Activated CD8-positive, alpha-beta memory T cell treated with anti-CD3 and anti-CD28 coated beads for 36 hours (primary cell): ENCODE measurements around the gene SHOC1. TPM values are rescaled to one million over a fixed set of nuclear protein-coding genes. Genes with fewer than 3 reads are reported as not detected.
"Not testable (repeated sequence)": the region's sequence is repeated elsewhere in the genome, so short reads cannot be mapped to it uniquely, and the experiment has no call there.

Experiments
- CTCF ChIA-PET: fragments of 350-600 bp; sonication (Branson Sonifier 250); formaldehyde crosslinking; loops from one replicate; lab custom pipeline; 2021; ENCODE audit warnings: antibody characterized with exemption; lab: Charles Lee
- POLR2A ChIA-PET: fragments of 350-600 bp; sonication (Branson Sonifier 250); formaldehyde crosslinking; loops from one replicate; lab custom pipeline; 2021; ENCODE audit warnings: antibody characterized with exemption; lab: Charles Lee
- total RNA-seq, 2 experiments: library from RNA; stranded (reverse); gene quantifications; one replicate each; pipeline ENCODE4 v1.2.3, GENCODE V29; 2021

SHOC1 gene
- not detected for total RNA-seq

DNA sequence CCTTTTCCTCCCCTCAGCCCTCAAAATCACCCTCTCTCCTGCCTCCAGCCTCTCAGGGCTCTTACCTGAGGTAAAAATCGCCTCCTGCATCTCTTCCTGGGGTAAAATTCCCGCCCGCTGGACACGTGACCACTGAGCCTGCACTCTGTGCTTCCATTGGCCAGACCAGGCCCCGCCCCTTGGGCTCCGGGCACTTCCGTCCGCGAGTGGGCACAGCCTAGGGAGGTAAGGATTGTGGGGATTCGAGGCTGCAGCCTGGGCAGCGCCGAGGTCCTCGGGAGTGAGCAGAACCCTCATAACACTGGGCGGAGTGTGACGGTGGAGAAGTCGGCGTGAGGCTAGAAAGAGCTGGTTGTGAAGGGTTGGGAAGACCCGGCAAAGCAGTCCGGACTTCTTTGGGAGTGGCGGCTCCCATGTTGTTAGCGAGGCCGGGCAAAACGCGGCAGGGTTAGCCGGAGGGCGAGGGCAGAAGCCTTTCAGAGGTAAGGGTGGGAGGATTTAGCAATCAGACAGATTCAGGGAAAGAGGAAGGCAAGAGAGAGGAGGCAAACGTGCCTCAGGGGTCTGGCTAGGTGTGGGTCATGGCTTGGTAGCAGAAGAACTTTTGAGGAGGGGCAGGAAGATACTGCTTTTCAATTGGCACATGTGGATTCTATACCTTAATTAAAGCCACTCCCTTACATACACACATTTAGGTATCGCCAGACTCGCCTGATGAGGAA is at the start of gene SHOC1:
Gene SHOC1 (minus strand): TSS at position 103 of the 722 bp plus-strand sequence. CDS start 3,519 bp downstream, outside the sequence.
- ChIA-PET CTCF (no interaction called here), POLR2A (no interaction called here)

DNA sequence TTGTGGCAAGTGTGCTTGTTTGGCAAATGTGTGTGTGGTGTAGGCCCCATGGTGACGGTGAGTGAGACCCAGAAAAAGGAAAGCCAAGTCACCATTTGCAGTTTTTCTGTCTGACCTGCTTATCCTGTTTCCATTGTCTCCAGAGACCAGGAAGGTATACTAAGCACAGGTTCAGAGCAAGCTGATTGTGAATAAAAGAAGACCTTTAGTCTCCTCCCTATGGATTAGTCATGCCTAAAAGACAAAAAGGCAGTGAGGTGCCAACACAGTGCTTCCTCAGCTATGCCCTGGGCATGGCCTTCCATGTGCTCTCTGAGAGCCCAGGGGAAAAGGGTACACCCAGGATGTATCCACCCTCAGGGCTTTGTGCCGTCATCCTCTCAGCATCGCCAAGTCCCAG is 49.2 kb upstream of the SHOC1 start:
- ChIA-PET CTCF (no interaction called here), POLR2A (no interaction called here)

DNA sequence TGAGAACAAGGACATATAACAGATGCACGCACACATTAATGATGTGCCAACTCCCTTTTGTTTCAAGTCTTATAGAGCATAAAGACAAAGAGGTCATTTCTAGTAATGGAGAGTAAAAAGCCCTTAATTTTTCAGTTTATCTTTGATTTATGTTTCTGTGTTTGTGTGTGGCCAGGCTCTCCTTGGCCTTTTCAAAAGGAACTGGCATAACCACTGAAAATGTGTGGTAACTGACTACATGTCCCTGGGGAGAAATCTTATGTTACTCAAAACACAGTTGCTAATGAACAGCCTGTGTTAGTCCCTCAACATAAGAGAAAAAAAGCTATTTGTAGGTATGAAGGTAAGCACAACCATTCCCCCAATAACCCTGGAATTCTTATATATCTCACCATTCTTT is 47.6 kb upstream of the SHOC1 start:
- ChIA-PET POLR2A (no interaction called here), CTCF (no interaction called here)

DNA sequence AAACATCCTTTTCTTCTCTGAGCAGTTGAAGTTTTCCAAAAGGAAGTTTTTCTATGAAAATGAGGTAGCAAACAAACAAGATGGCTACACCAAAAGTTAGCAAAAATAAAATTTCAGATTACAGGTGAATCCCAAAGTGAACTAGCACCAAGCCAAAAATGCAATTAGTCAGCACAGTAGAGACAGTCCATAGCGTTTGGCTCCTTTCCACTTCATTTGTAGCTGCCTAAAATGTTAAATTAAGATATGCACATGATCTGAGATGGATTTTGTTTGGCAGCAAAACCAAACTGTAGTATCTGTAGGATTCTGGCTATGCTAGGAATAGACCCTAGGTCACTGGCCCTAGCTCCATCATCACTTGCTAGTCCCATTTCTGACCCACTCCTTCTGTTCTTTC is 45.7 kb upstream of the SHOC1 start:
- CTCF ChIA-PET: interaction anchor here (1.4 kb wide), 1 partner anchor 234 kb away, joined by 3 read pairs; no protein-coding TSS in a partner anchor
- POLR2A ChIA-PET: no interaction called here

DNA sequence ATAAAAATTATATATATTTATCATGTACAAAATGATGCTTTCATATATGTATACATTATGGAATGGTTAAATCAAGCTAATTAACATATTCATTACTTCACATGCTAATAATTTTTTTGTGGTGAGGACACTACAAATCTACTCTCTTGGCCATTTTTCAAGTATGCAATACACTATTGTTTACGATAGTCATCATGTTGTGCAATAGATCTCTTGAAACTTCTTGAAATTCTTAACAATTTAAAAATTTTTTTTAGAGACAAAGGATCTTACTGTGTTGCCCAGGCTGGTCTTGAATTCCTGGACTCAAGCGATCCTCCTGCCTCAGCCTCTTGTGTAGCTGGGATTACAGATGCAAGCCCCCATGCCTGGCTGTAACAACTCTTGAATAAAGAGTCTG is 45.2 kb upstream of the SHOC1 start:
- ChIA-PET POLR2A (no interaction called here), CTCF (interaction anchor here (1.4 kb wide), 1 partner anchor 235 kb away, joined by 3 read pairs; no protein-coding TSS in a partner anchor)

DNA sequence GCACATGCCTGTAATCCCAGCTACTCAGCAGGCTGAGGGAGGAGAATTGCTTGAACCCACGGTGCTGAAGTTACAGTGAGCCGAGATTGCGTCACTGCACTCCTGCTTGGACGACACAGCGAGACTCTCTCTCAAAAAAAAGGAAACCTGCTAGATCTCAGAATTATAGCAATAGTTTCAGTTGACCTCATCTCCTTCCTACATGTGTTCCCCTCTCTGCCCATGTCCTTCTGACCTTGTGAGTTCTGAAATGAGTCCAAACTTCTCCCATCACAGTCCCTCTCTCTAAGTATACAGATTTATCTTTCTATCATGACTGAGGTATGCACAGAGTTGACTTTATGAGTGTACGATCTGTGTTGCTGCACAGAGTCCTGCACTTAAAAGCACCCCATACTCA is 44.6 kb upstream of the SHOC1 start:
- ChIA-PET CTCF (no interaction called here), POLR2A (interaction anchor here (0.6 kb wide), 1 partner anchor 196 kb away, joined by 4 read pairs; no protein-coding TSS in a partner anchor)

DNA sequence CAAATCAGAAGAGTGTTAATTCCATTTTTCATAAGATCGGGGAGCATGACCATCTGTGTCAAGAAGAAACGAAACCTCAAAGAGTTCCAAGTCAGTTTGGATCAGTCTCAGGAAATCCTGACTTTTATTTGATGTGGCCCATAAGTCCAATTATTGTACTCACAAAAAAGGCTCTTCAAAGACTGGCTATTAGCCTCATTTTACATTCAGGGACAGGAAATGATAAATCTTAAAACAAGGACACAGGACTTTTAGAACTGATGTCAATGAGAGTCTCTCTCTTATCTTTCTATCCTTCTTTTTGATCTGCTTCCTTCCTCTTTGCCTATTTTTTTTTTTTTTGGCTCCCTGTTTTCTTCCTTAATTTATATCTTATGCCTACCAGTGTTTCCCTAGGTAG is 43.7 kb upstream of the SHOC1 start:
- CTCF ChIA-PET: no interaction called here
- POLR2A ChIA-PET: no interaction called here

DNA sequence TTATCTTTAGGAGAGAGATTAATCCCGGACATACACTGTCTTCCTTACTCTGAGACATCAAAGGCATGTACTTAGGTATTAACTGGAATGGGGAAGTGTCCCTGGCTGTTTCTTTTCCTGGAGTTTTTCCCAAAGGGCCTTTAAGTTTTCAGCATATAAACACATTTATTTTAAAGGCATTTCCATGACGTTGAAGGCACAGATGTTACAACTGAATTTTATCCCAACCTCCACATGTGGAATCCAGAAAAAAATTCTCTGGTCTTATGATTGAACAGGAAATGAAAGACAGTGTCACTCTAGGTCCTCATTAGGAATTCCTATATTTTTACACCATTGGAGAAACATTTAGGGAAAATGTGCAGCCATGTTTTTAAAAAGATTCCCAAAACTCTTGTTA is 41.6 kb upstream of the SHOC1 start:
- ChIA-PET POLR2A (no interaction called here), CTCF (no interaction called here)

DNA sequence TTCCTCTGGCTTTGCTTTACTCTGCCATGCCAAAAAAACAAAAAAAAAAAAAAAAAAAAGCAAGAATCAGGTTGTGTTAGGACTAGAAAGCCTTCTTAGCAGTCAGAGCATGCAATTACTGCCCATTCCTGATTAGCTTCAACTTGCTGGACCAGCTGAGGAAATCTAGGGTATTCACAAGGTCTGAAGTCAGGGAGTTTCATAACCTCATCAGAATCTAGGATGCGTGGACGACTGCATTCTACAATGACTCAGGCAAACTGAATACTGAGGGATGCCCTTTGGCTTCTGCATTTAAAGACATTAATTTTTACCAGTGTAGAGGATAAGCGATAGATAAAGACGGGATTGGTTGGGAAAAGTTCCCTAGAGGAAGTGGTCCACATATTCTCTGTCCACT is 39.2 kb upstream of the SHOC1 start:
- CTCF ChIA-PET: interaction anchor here (0.6 to 1.0 kb wide), 2 partner anchors 50 to 274 kb away, joined by 3 to 4 read pairs; no protein-coding TSS in a partner anchor

GRCh38 chr9:111832449-111832848 is 37.7 kb upstream of the SHOC1 start:
- POLR2A ChIA-PET: no interaction called here
- CTCF ChIA-PET: no interaction called here

More for the DNA sequence above, 39.2 kb upstream of the SHOC1 start:
- POLR2A ChIA-PET: no interaction called here

DNA sequence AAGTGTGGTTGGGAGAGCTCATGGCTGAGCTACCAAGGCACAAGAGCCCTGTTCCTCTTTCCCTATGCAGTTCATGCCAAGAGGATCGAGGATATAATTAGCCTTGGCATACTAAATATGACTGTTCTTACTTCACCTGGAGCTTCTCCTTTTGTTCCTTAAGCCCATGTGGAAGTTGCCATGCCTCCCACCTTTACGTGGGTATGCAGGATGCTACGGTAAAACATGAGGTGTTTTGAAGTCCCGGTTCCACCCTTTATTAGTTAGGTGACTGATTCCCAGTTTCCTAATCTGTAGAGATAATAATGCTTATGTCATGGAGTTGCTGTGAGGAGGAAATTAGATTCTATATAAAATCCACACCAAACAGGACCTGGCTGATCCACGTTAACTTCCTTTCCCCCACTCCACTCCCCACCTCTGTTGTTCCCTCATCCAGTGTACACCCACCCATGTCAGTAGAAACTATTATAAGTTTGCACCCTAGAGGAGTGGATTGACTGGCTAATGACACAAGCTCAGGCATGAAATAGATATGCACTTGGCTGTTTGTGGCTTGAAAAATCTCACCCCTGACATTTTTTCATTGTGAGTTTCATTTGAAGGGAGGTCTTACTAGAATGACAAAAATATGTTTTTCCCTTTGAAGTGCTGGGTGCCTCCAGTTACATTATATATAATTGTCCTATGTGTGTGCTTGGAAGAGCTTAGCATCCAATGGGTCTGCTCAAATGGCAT is 36.8 kb upstream of the SHOC1 start:
- ChIA-PET CTCF (interaction anchor here (0.7 kb wide), 1 partner anchor 31 kb away, joined by 3 read pairs; no protein-coding TSS in a partner anchor), POLR2A (no interaction called here)

- POLR2A ChIA-PET: interaction anchor here (0.6 kb wide), 1 partner anchor 250 kb away, joined by 3 read pairs; no protein-coding TSS in a partner anchor
- CTCF ChIA-PET: interaction anchor here (1.1 kb wide), 1 partner anchor 246 kb away, joined by 4 read pairs; no protein-coding TSS in a partner anchor
These were observed 33.5 kb upstream of the SHOC1 start for GRCh38 chr9:111828193-111828592.

DNA sequence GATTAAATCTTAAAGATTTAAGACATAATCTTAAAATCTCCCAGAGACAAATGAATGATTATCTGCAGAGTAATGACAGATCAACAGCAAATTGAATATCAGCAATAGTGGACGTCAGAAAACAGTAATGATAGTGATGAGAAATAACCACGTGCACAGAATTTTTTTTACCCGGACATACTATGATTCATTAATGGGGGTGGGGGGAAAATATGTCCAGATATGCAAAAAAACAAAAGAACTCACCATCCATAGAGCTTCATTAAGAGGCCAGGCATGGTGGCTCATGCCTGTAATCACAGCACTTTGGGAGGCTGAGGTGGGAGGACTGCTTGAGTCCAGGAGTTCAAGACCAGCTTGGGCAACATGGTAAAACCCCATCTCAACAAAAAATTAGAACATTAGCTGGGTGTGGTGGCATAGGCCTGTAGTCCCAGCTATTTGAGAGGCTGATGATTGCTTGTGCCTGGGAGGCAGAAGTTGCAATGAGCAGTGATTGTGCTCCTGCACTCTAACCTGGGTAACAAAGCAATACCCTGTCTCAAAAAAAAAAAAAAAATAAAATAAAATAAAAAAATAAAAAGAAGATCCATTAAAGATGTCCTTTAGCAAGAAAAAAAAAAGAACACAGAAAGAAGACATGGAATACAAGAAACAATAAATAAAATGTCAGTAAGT is 30.9 kb upstream of the SHOC1 start:
- ChIA-PET CTCF (interaction anchor here (0.7 kb wide), 1 partner anchor 289 kb away, joined by 4 read pairs; no protein-coding TSS in a partner anchor), POLR2A (no interaction called here)

DNA sequence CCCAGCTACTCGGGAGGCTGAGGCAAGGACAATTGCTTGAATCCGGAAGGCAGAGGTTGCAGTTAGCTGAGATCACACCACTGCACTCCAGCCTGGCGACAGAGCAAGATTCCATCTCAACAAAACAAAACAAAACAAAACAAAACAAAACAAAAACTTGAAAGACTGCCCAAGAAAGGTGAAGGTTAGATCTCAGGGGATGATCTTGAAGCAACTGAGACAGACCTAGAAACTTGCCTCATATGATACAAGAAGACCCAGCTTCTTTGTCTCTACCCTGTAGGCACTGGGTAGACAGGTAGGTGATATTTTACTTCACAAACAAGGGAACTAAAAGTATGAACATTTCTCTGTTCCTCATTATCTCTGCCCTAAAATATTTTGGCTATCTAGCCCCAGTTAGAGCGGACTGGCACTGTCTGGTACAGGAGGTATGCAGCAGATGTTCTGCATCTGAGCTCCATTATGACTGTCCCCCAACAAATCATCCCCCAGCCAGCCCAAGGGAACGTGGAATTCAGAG is 26.3 kb upstream of the SHOC1 start:
- POLR2A ChIA-PET: no interaction called here

DNA sequence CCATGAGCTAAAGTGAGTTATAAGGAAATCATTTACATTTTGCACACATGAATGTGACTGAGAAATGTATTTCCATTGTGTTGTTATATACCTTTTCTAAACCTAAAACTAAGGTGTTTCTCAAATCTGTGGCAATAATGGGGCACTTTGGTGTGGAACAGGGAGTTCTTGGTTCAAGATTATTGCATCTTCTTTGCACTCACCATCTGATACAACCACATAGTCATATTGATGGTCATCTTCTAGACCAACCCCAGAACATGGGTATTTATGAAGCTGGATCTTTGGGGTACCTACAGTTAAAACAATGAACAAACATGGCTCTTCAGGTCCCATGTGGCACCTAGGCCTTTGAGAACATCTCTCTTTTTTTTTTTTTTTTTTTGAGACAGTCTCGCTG is 24.6 kb upstream of the SHOC1 start:
- CTCF ChIA-PET: no interaction called here
- POLR2A ChIA-PET: no interaction called here

More for the DNA sequence above, 26.3 kb upstream of the SHOC1 start:
- CTCF ChIA-PET: no interaction called here

- CTCF ChIA-PET: interaction anchor here (1.1 to 1.7 kb wide), 2 partner anchors 15 to 22 kb away, joined by 3 read pairs; no protein-coding TSS in a partner anchor
- POLR2A ChIA-PET: no interaction called here
These were observed 20.7 kb upstream of the SHOC1 start for GRCh38 chr9:111815285-111816070.

DNA sequence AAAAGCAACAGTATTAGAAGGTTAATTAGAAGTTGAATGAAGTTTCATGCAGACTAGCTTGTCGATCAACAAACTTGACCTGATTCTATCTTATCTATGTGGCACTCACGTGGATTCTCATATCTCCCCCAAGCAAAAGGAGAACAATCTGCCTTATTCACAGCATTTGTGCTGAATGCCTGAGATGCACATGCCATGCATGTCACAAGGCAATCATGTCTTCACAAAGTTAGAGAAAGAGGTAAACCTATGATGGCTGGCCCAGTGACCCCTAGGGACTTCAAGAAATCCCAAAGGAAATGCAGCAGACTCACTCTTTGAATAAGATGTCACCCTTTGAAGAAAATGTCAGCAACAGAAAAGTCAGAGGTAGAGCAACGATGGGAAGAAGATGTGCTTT is 17.6 kb upstream of the SHOC1 start:
- ChIA-PET CTCF (no interaction called here), POLR2A (no interaction called here)

GRCh38 chr9:111810908-111811307 is 16.2 kb upstream of the SHOC1 start:
- CTCF ChIA-PET: no interaction called here
- POLR2A ChIA-PET: no interaction called here

DNA sequence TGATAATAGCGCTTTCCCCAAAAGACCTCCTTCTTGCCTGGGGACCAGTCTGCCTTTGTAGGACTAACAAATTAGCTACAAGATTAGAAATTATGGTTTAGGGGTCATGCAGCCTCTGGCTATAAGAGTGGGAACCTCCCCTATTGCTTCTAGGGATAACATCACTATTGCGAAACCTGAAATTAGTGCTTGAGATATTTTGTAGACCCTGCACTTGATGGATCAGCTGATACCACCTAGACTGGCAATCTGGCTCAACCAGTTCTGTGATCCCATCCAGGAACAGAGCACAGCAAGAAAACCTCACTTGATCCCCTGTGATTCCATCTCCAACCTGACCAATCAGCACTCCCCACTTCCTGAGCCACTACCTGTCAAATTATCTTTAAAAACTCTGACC is 15.7 kb upstream of the SHOC1 start:
- POLR2A ChIA-PET: not testable (repeated sequence)
- CTCF ChIA-PET: interaction anchor here (0.9 kb wide), 1 partner anchor 12 kb away, joined by 3 read pairs; no protein-coding TSS in a partner anchor
